Neuronal stem cell (in vitro differentiated cells): ENCODE measurements around the gene SMIM5.

ENCODE experiments used
- DNase-seq: peaks from one replicate; pipeline ENCODE4 v3.0.0-alpha.2; 2013; ENCODE audit warnings: low spot score
- H2AFZ ChIP-seq: one replicate; pipeline ENCODE4 v1.6.1; 2013; ENCODE audit warnings: mild to moderate bottlenecking, low read length, inconsistent platforms
- H2AK5ac ChIP-seq: 2 replicates; pipeline ENCODE4 v1.6.1; 2013; ENCODE audit warnings: low read depth, mild to moderate bottlenecking, inconsistent platforms, low read length, moderate library complexity, mixed read lengths
- H2BK120ac ChIP-seq: 2 replicates; pipeline ENCODE4 v1.6.1; 2013; ENCODE audit warnings: low read depth, mild to moderate bottlenecking, inconsistent platforms, low read length, moderate library complexity, mixed read lengths
- H2BK12ac ChIP-seq: one replicate; pipeline ENCODE4 v1.6.1; 2013; ENCODE audit warnings: low read length, inconsistent platforms
- H2BK15ac ChIP-seq: 2 replicates; pipeline ENCODE4 v1.6.1; 2013; ENCODE audit warnings: mild to moderate bottlenecking, low read length, inconsistent platforms, mixed read lengths
- H2BK5ac ChIP-seq: one replicate; pipeline ENCODE4 v1.6.1; 2013; ENCODE audit warnings: inconsistent platforms, mild to moderate bottlenecking, low read length, moderate library complexity
- H3K14ac ChIP-seq: one replicate; pipeline ENCODE4 v1.6.1; 2013; ENCODE audit warnings: low read length, inconsistent platforms
- H3K18ac ChIP-seq: 2 replicates; pipeline ENCODE4 v1.6.1; 2013; ENCODE audit warnings: low read length, inconsistent platforms
- H3K23ac ChIP-seq: 2 replicates; pipeline ENCODE4 v1.6.1; 2013; ENCODE audit warnings: low read depth, mild to moderate bottlenecking, mixed read lengths, low read length, inconsistent platforms; ENCODE audit not compliant: poor library complexity
- H3K27ac ChIP-seq: replicated peaks from 3 replicates; pipeline ENCODE4 v1.5.1; 2013; ENCODE audit warnings: low read length, inconsistent platforms
- H3K27me3 ChIP-seq, 3 experiments: 2 replicates each; pipeline ENCODE4 v1.6.1; 2013; ENCODE audit warnings: low read length in 3 of 3, mild to moderate bottlenecking in 2 of 3, inconsistent platforms in 1 of 3, low read depth in 1 of 3, mixed read lengths in 1 of 3, moderate library complexity in 1 of 3; ENCODE audit not compliant: control insufficient read depth in 3 of 3, insufficient read depth in 3 of 3
- H3K36me3 ChIP-seq, 2 donors: replicated peaks in 1 of 2; 2 replicates each; pipeline ENCODE4 v1.6.1; 2013; ENCODE audit warnings: low read length in 2 of 2; ENCODE audit not compliant: control insufficient read depth in 2 of 2, insufficient read depth in 2 of 2
- H3K4ac ChIP-seq: 2 replicates; pipeline ENCODE4 v1.6.1; 2013; ENCODE audit warnings: inconsistent platforms, mild to moderate bottlenecking, low read length, moderate library complexity
- H3K4me1 ChIP-seq, 2 donors: 1 replicate in 1 of 2; 2 replicates in 1 of 2; pipeline ENCODE4 v1.6.1; 2013; ENCODE audit warnings: low read length in 2 of 2, low read depth in 1 of 2; ENCODE audit not compliant: control insufficient read depth in 2 of 2, insufficient read depth in 1 of 2
- H3K4me2 ChIP-seq: one replicate; pipeline ENCODE4 v1.6.1; 2013; ENCODE audit warnings: mild to moderate bottlenecking, low read length, inconsistent platforms; ENCODE audit not compliant: insufficient read depth, poor library complexity, severe bottlenecking
- H3K4me3 ChIP-seq, 2 donors: 2 replicates each; pipeline ENCODE4 v1.5.1; 2013; ENCODE audit warnings: low read length in 2 of 2, mild to moderate bottlenecking in 2 of 2, inconsistent platforms in 1 of 2, moderate library complexity in 1 of 2
- H3K79me1 ChIP-seq: one replicate; pipeline ENCODE4 v1.6.1; 2013; ENCODE audit warnings: low read depth, mild to moderate bottlenecking, inconsistent platforms, low read length, moderate library complexity
- H3K9ac ChIP-seq: one replicate; pipeline ENCODE4 v1.6.1; 2013; ENCODE audit warnings: mild to moderate bottlenecking, low read depth, low read length, inconsistent platforms; ENCODE audit not compliant: poor library complexity
- H3K9me3 ChIP-seq, 2 donors: replicated peaks in 1 of 2; 2 replicates each; pipeline versions ENCODE3 to v1.6.1; 2013; ENCODE audit warnings: low read length in 2 of 2, mild to moderate bottlenecking in 2 of 2, inconsistent platforms in 1 of 2, low read depth in 1 of 2, mixed read lengths in 1 of 2, moderate library complexity in 1 of 2; ENCODE audit not compliant: control insufficient read depth in 2 of 2, insufficient read depth in 1 of 2
- H4K8ac ChIP-seq: one replicate; pipeline ENCODE4 v1.6.1; 2013; ENCODE audit warnings: low read depth, mild to moderate bottlenecking, inconsistent platforms, low read length, moderate library complexity
- H4K91ac ChIP-seq: one replicate; pipeline ENCODE4 v1.6.1; 2013; ENCODE audit warnings: low read length, low read depth, mild to moderate bottlenecking, inconsistent platforms; ENCODE audit not compliant: poor library complexity
- WGBS, 2 donors: extraction: QIAGEN DNeasy Blood & Tissue Kit; methylation state at CpG; one replicate each; pipeline ENCODE4 v1.1.7; 2013; ENCODE audit warnings: missing lambda C conversion rate in 2 of 2, mixed read lengths in 1 of 2; ENCODE audit not compliant: insufficient read length in 2 of 2, insufficient replicate concordance in 1 of 2; ENCODE audit errors: extremely low coverage in 2 of 2; 5-methylcytosine and 5-hydroxymethylcytosine counted together

SMIM5 gene

GRCh38 chr17:75594499-75595283 is 38.5 kb upstream of the SMIM5 start:
- WGBS, 2 donors = no CpG with 5 or more reads among the region's 28 CpGs
- H3K23ac ChIP-seq = peak overlapping the region; percentile 85

DNA sequence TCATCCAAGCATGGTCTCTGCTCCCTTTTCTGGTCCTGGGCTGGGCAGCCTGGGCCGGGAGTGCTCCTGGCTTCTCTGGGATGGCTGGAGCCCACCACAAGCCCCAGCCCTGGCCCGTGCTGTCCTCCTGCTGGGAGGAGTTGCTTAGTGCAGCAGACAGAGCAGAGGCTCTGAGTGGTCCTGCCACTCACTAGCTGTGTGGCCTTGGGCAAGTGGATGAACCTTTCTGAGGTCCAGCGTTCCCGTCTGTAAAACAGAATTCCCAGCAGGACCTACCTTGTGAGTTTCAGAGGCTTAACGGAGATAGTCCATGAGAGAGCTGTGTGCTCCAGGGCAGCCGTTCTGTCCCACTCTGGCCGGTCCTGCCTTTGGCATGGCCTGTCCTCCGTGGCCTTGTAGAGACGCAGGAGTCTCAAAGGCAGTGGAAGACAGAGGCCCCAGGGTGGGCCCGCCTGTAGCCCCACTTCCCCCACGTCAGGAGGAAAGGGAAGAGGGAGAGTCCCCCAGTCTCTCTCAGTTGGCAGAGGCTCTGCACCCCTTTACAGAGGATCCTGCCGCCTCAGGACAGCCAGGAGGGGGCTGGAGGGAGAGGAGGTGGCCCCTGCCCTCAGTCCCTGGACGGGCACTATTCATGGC is 37.8 kb upstream of the SMIM5 start:
- Histone ChIP-seq H3K9me3 (no peaks in the 10 kb centered on the region), H3K18ac (peak overlapping the region; percentile 41), H4K8ac (no peak overlapping the region), H2AK5ac (peak overlapping the region; percentile 47), H3K4ac (no peak overlapping the region), H2BK12ac (no peak overlapping the region), H3K27ac (no peak overlapping the region), H3K23ac (peak overlapping the region; percentile 85), H3K27me3 (peaks cover 0 to 34% (median 1%) of the 10 kb centered on the region in 3 experiments), H2AFZ (no peak overlapping the region), H3K4me3 (no peak overlapping the region), H3K36me3 (no peaks in the 10 kb centered on the region), H2BK5ac (no peak overlapping the region), H3K4me1 (no peaks in the 10 kb centered on the region), H3K79me1 (peaks cover 3% of the 10 kb centered on the region), H3K9ac (no peak overlapping the region), H2BK120ac (no peak overlapping the region), H3K4me2 (no peak overlapping the region), H4K91ac (no peak overlapping the region), H2BK15ac (no peak overlapping the region), H3K14ac (no peak overlapping the region)
- DNase-seq = no peak
- WGBS, 2 donors = no CpG with 5 or more reads among the region's 13 CpGs

More at GRCh38 chr17:75594499-75595283, 38.5 kb upstream of the SMIM5 start:
- Histone ChIP-seq H2BK15ac (no peak overlapping the region), H2BK12ac (peak overlapping the region; percentile 4), H2AFZ (no peak overlapping the region), H3K4ac (peak overlapping the region; percentile 93), H3K18ac (peak overlapping the region; percentile 0), H2BK120ac (no peak overlapping the region), H3K27me3 (peaks cover 0 to 35% (median 7%) of the 10 kb centered on the region in 3 experiments), H2AK5ac (peak overlapping the region; percentile 47), H2BK5ac (peak overlapping the region; percentile 53), H3K27ac (no peak overlapping the region), H3K14ac (peak overlapping the region; percentile 94), H3K4me3 (no peak overlapping the region), H4K8ac (peak overlapping the region; percentile 17), H3K79me1 (peaks cover 3% of the 10 kb centered on the region), H3K4me2 (no peak overlapping the region), H3K9ac (peak overlapping the region; percentile 38), H3K36me3 (no peaks in the 10 kb centered on the region), H3K4me1 (no peaks in the 10 kb centered on the region), H3K9me3 (no peaks in the 10 kb centered on the region), H4K91ac (peak overlapping the region; percentile 1)
- DNase-seq = no peak

GRCh38 chr17:75595920-75596313 is 37.3 kb upstream of the SMIM5 start:
- no peak overlapping the region for H2AFZ ChIP-seq
- DNase-seq = no peak
- H2AK5ac ChIP-seq = no peak overlapping the region
- peaks cover 3% of the 10 kb centered on the region for H3K79me1 ChIP-seq
- no peak overlapping the region for H2BK5ac ChIP-seq
- no peak overlapping the region for H2BK120ac ChIP-seq
- H4K91ac ChIP-seq = no peak overlapping the region
- no peak overlapping the region for H2BK12ac ChIP-seq
- no peak overlapping the region for H3K18ac ChIP-seq
- no peak overlapping the region for H3K4me2 ChIP-seq
- H3K27me3 ChIP-seq = peaks cover 0 to 29% (median 0%) of the 10 kb centered on the region in 3 experiments
- no CpG with 5 or more reads among the region's 6 CpGs for WGBS, 2 donors
- H3K4ac ChIP-seq = no peak overlapping the region
- no peaks in the 10 kb centered on the region for H3K4me1 ChIP-seq
- no peak overlapping the region for H3K27ac ChIP-seq
- no peaks in the 10 kb centered on the region for H3K36me3 ChIP-seq
- peak overlapping the region; percentile 67 for H2BK15ac ChIP-seq
- no peak overlapping the region for H4K8ac ChIP-seq
- H3K9ac ChIP-seq = no peak overlapping the region
- no peaks in the 10 kb centered on the region for H3K9me3 ChIP-seq
- no peak overlapping the region for H3K14ac ChIP-seq
- H3K4me3 ChIP-seq = no peak overlapping the region
- peak overlapping the region; percentile 94 for H3K23ac ChIP-seq
